ENCODE results near the gene GABRQ.

The GABRQ gene
- total RNA-seq = 0 to 0.36 (median 0) reads per million in 4 experiments

- no peak for DNase-seq
Measured at GRCh38 chrX:152637649-152638442, at the start of gene GABRQ. Gene GABRQ, plus strand, starts transcription at chrX:152637895. Its CDS starts 308 bp downstream, at chrX:152638203.

DNA sequence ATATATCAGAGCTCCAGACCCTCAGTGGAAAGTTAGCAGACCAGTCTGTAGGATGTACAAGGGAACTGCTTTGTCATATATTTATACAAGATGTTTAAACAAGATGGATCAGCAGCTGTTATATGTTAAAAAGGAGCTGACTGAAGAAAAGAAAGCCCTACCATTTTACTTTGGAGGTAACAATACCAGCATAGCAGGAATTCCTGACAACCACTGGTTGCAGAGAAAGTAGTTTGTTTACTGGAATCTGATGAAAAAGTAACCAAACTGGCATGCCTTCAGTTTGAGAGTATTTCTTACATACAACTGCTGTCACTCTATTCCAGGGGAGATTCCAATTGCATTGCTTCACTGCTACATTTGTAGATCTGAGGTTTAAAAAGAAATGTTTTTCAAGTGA lies 49.5 kb upstream of the GABRQ start:
- no peak for DNase-seq

- DNase-seq = no peak
Measured at GRCh38 chrX:152600853-152601633, 36.7 kb upstream of the GABRQ start.

- no peak for DNase-seq
Measured at GRCh38 chrX:152601848-152602616, 35.7 kb upstream of the GABRQ start.

DNA sequence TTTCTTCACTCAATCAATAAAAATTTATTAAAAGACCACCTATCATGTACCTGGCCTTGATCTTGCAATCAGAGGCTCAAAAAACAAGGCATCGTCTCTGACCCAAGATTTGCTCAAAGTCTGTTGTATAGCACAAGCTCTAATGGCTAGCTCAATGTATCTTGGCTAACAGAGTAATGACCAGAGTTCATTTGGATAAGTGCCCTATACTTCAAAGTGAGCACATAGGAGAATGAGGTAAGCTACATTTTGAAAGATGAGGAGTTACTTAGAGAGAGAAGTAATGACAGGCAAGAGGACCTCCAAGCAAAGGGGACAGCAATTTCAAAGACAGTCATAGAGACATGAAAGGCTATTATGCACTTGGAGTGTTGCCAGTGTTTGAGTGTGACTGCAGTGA lies 22.9 kb upstream of the GABRQ start:
- no peak for DNase-seq

DNA sequence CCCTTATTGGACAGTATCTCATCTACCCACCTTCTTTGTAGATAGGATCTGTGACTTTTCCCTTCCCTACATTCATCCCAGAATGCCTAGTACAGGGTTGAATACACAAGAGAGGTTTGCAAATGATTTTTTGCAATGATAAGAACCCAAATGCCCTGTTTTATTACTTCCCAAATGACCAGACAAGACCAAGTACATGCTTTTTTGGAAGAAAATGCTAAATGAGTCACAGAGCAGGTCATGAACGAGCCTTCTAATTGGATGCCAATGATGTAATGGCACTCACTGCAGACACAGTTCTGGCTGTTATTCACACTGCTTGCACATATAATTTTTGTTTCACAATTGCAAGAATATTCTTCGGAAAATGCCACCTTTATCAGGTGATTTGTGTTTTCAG lies 17.8 kb upstream of the GABRQ start:
- DNase-seq = no peak

- DNase-seq = no peak
Measured at GRCh38 chrX:152632445-152633097, 5.1 kb upstream of the GABRQ start.

GRCh38 chrX:152635941-152636340 lies 1.8 kb upstream of the GABRQ start:
- no peak for DNase-seq

- DNase-seq = no peak
Measured at GRCh38 chrX:152638443-152638904, 779 bp downstream of the GABRQ start.

DNA sequence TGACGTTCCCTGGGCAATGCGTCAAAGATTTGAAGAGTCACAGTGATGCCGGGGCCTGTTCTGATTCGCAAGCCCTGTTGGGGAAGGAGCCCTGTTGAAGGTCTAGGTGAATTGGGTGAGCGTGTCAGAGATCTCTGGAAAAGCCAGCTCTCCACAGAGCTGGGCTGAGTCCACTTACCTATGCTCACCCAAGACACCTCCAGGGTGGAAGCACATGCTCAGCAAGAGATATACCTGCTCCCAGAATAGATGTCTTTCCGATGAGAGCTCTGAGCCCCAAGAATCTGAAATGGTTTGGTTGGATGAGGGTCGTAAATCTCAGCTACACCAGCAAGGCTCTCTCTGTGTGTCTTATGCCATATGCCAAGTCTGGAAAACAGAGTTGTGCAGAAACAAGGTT lies 1.7 kb downstream of the GABRQ start:
- no peak for DNase-seq

GRCh38 chrX:152640034-152640818 lies 2.5 kb downstream of the GABRQ start:
- no peak for DNase-seq

DNA sequence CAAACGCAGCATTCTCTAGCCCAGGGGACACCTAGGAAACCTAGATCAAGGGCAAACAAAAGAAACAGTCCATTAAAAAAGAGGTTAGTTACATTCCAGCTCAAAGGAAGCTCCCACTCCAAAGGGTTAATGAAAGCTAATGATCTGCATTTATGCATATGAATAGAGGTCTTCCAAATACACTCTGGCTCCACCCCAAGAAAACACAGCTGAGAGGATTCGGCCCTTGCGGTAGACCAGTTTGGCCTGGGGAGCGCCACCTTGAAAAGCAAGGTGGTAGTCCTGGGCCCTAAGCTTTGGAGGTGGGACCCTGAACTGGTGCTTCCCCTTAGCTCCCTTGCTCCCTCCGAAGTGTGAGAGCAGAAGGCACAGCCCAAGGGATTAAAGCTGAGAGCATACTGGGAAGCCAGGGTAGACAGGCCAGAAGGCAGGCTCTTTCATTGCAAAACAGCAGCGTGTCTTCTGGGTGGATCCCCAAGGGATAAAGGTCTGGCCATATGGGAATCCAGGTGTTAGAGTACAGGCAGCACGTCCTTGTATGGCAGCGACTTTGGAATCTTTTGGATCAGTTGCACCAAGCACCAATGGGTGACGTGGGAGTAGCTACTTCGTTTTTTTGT lies 3.7 kb downstream of the GABRQ start:
- no peak for DNase-seq

GRCh38 chrX:152641996-152642395 lies 4.3 kb downstream of the GABRQ start:
- no peak for DNase-seq

GRCh38 chrX:152642931-152643564 lies 5.4 kb downstream of the GABRQ start:
- DNase-seq = no peak

- no peak for DNase-seq
Measured at GRCh38 chrX:152646961-152647360, 9.3 kb downstream of the GABRQ start.

GRCh38 chrX:152647978-152648377 lies 10.3 kb downstream of the GABRQ start:
- no peak for DNase-seq

- no peak for DNase-seq
Measured at GRCh38 chrX:152652060-152652459, 14.4 kb downstream of the GABRQ start.

GRCh38 chrX:152652467-152652866 lies 14.8 kb downstream of the GABRQ start:
- no peak for DNase-seq

- DNase-seq = no peak
Measured at GRCh38 chrX:152656087-152656486, 18.4 kb downstream of the GABRQ start.

DNA sequence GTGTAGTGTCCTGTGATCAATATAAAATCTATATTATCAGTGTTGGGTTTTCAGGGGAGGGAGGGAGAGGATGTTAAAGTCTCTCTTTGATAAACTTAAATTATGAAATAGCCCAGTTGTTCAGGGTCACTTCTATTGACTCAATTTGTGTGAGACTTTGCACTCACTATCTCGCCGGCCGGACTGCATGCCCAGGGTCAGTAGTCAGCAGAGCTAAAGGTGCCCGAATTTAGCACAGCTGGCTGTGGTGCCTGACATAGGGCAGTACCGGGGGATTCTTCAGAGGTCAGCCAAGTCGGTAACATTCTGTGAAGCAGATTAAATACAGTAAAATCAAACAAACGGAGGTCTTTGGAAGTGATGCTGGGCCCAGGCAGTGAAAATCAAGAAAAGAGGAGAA lies 19.2 kb downstream of the GABRQ start:
- no peak for DNase-seq

DNA sequence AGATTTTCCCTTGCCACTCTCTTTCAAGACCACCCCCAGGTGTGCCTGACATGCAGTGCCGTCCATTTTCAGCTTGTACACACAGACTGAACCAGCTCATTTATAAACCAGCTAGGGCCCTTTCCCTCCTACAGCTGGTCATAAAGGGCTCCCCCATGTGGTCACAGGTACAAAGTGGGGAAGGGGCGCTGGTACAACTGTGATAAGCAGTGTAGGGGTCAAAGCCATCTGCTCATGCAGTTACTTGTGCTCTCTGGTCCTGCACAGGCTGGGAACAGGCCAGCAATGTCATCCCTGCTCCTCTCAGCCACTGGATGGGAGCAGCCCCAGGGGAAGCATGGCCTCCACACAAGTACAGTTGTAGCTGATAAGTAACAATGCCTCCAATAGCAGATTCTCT lies 20.6 kb downstream of the GABRQ start:
- DNase-seq = no peak
